Smooth muscle cell (in vitro differentiated cells): ENCODE measurements around the gene C1orf52. TPM values are rescaled to one million over a fixed set of nuclear protein-coding genes. Genes with fewer than 3 reads are reported as not detected.

Source experiments
- DNase-seq: peaks from one replicate; lab custom pipeline; 2025; ENCODE audit not compliant: unreplicated experiment; lab: John Stamatoyannopoulos, UW
- H2AFZ ChIP-seq: fragments of 200-600 bp; sonication (generic); 2 replicates; pipeline ENCODE4 v1.6.0; 2016; ENCODE audit warnings: antibody characterized with exemption, low read depth, mild to moderate bottlenecking
- H3F3A ChIP-seq: fragments of 200-600 bp; sonication (generic); 2 replicates; pipeline ENCODE4 v1.6.0; 2017; ENCODE audit warnings: antibody characterized with exemption, low read depth
- H3K27ac ChIP-seq: fragments of 200-600 bp; sonication (generic); 2 replicates; pipeline ENCODE4 v1.5.1; 2016; ENCODE audit warnings: low read depth, mild to moderate bottlenecking
- H3K27me3 ChIP-seq: fragments of 200-600 bp; sonication (generic); 2 replicates; pipeline ENCODE4 v1.6.1; 2016; ENCODE audit warnings: low read depth, mild to moderate bottlenecking
- H3K36me3 ChIP-seq: fragments of 200-600 bp; sonication (generic); 2 replicates; pipeline ENCODE4 v1.5.1; 2016; ENCODE audit warnings: low read depth
- H3K4me1 ChIP-seq: fragments of 200-600 bp; sonication (generic); 2 replicates; pipeline ENCODE4 v1.5.1; 2016; ENCODE audit warnings: low read depth
- H3K4me2 ChIP-seq: fragments of 200-600 bp; sonication (generic); 2 replicates; pipeline ENCODE4 v1.6.0; 2016; ENCODE audit warnings: mild to moderate bottlenecking
- H3K4me3 ChIP-seq: fragments of 200-600 bp; sonication (generic); 2 replicates; pipeline ENCODE4 v1.5.1; 2016; ENCODE audit warnings: mild to moderate bottlenecking
- H3K79me2 ChIP-seq: fragments of 200-600 bp; sonication (generic); 2 replicates; pipeline ENCODE4 v1.6.0; 2016; ENCODE audit warnings: low read depth, mild to moderate bottlenecking
- H3K9ac ChIP-seq: fragments of 200-600 bp; sonication (generic); 2 replicates; pipeline ENCODE4 v1.6.0; 2016; ENCODE audit warnings: low read depth
- H3K9me3 ChIP-seq: fragments of 200-600 bp; sonication (generic); replicated peaks from 2 replicates; pipeline ENCODE4 v1.5.1; 2016; ENCODE audit warnings: low read depth
- H4K20me1 ChIP-seq: fragments of 200-600 bp; sonication (generic); 2 replicates; pipeline ENCODE4 v1.6.0; 2016; ENCODE audit warnings: low read depth
- CTCF ChIP-seq: fragments of 200-600 bp; sonication (generic); IDR thresholded peaks from 2 replicates; pipeline ENCODE4 v1.5.1; 2017; ENCODE audit warnings: borderline replicate concordance, mild to moderate bottlenecking, antibody characterized with exemption; ENCODE audit not compliant: insufficient read depth, poor library complexity, severe bottlenecking
- WGBS: methylation state at CpG from one replicate; pipeline ENCODE4 v1.1.7; 2016; ENCODE audit warnings: low lambda C conversion rate; 5-methylcytosine and 5-hydroxymethylcytosine counted together
- polyA plus RNA-seq: library from polyadenylated mRNA; unstranded; fragments of >200 nt; fragmentation: Nextera tagmentation; extraction: Ambion mirVana; gene quantifications from 2 replicates; pipeline ENCODE4 v1.2.1, GENCODE V29; 2016
- total RNA-seq: library from RNA; depleted of rRNA; stranded (reverse); fragments of >200 nt; gene quantifications from 2 replicates; pipeline ENCODE4 v1.2.3, GENCODE V29; 2014

The C1orf52 gene
- total and polyA plus RNA-seq, 2 experiments from 2014 or later: 39.4 to 46.4 TPM

DNA sequence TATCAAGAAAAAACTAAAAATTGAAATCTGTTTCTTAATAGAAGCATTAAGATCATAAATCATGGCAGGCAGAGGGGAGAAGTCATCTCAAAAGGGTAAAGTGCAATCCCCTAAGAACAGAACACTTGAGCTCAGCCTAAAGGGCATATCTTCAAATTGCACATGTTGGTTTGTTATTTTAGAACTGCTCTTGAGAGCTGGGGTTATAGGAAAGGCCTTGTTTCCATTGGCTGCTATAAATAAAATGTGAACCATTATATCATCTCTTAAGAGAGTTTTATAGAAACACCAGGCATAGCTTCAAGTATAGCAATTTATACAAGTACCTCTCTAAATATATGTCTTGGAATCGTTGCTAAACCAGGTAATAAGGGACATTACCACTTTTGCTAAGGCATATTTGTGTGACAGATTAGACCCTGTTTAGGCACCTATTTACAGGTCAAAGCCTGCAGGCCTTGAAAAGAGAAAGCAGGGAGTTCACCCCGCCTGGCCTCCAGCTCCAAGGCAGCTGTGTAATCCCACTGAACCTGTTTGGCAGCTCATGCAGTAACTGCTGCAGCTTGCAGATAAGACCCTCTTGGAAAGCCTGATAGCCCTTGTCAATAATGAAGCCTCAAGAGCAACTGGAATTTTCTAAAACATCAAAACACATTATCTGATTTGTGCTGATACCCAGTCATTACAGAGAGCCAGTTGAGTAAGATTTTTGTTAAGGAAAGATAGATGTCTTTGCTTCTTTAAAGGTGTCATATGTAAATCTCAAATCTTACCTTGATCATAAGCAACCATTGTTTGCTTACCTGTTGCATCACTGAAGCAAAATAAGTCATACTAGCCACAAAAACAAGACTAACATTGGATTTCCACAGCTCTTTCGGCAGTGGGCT is 34.5 kb downstream of the C1orf52 start:
- Histone ChIP-seq H3K79me2 (no peaks in the 10 kb centered on the region), H3K27ac (peak overlapping the region; percentile 72), H3K27me3 (no peaks in the 10 kb centered on the region), H3K4me3 (no peak overlapping the region), H3K4me1 (peaks cover 26% of the 10 kb centered on the region), H4K20me1 (no peaks in the 10 kb centered on the region), H3F3A (no peaks in the 10 kb centered on the region), H3K4me2 (peak overlapping the region; percentile 76), H2AFZ (peak overlapping the region; percentile 86), H3K9me3 (no peaks in the 10 kb centered on the region), H3K9ac (no peak overlapping the region), H3K36me3 (no peaks in the 10 kb centered on the region)
- 37% methylated on average over 3 of the region's 3 CpGs for WGBS
- DNase-seq: no peak
- no peak for TF ChIP-seq CTCF

DNA sequence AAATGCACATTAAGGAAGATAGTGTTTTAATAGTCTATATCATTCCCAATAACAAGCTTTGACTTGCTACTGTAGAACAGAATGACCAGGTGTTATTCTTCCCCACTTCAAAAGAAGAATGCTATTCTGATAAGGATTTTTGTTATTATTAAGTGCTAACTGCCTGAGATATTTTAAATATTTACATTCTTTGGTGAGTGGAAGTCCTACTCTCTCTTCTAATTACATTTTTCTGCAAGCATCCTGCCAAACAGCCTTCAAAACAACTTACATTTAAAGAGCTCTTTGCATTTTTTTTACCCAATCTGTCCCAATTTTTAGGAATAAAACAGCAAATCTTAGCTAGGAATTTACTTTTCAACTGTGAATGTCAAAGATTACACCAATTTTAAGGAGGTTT is 35.2 kb downstream of the C1orf52 start:
- no peak for TF ChIP-seq CTCF
- H3K9ac ChIP-seq: no peak overlapping the region
- peak overlapping the region; percentile 76 for H3K4me2 ChIP-seq
- no peak for DNase-seq
- H2AFZ ChIP-seq: no peak overlapping the region
- H3K27me3 ChIP-seq: no peaks in the 10 kb centered on the region
- H3K79me2 ChIP-seq: no peaks in the 10 kb centered on the region
- H3K27ac ChIP-seq: no peak overlapping the region
- H3K9me3 ChIP-seq: no peaks in the 10 kb centered on the region
- H4K20me1 ChIP-seq: no peaks in the 10 kb centered on the region
- H3K4me1 ChIP-seq: peaks cover 26% of the 10 kb centered on the region
- H3F3A ChIP-seq: no peaks in the 10 kb centered on the region
- no peak overlapping the region for H3K4me3 ChIP-seq
- H3K36me3 ChIP-seq: no peaks in the 10 kb centered on the region

- whole genome bisulfite sequencing: 87% methylated on average over 5 of the region's 5 CpGs
- Histone ChIP-seq H2AFZ (no peak overlapping the region), H3K36me3 (no peaks in the 10 kb centered on the region), H3K27ac (no peak overlapping the region), H3K27me3 (no peaks in the 10 kb centered on the region), H3K4me2 (no peak overlapping the region), H3K4me1 (peaks cover 26% of the 10 kb centered on the region), H4K20me1 (no peaks in the 10 kb centered on the region), H3K4me3 (no peak overlapping the region), H3K79me2 (no peaks in the 10 kb centered on the region), H3K9me3 (no peaks in the 10 kb centered on the region), H3K9ac (no peak overlapping the region), H3F3A (no peaks in the 10 kb centered on the region)
- no peak for TF ChIP-seq CTCF
- no peak for DNase-seq
These were observed 36.1 kb downstream of the C1orf52 start for GRCh38 chr1:85223334-85223733.
